Measurements from ENCODE around the gene CUL7.

GRCh38 chr6:43020847-43021246 lies 32.8 kb downstream of the CUL7 start:
- TF ChIP-seq ELF1 (IDR thresholded peaks at IDR 0.05; ENCODE audit: borderline replicate concordance, low read depth) (no peak), RAD21 (IDR thresholded peaks at IDR 0.05; ENCODE audit: low read depth) (no peak), CTCF (IDR thresholded peaks at IDR 0.05 in 2 of 3, conservative IDR thresholded peaks at IDR 0.05 in 1 of 3; ENCODE audit: borderline replicate concordance in 1 of 3, insufficient read depth in 1 of 3, low read depth in 2 of 3, low read length in 2 of 3) (no peak), REST (IDR thresholded peaks at IDR 0.05; ENCODE audit: low read depth) (no peak), EZH2phosphoT487 (IDR thresholded peaks at IDR 0.05; ENCODE audit: borderline replicate concordance) (no peak), EGR1 (IDR thresholded peaks at IDR 0.05; ENCODE audit: low read depth) (no peak)

All from HCT116 (cell line).